Esophagus (tissue), 2 donors: ENCODE measurements around the gene HRH3. TPM values are rescaled to one million over a fixed set of nuclear protein-coding genes. Genes with fewer than 3 reads are reported as not detected.

ENCODE experiments used
- H3K27ac ChIP-seq, 2 donors: one replicate each; pipeline ENCODE4 v1.5.1; 2013; ENCODE audit warnings: low read depth in 2 of 2, mild to moderate bottlenecking in 2 of 2, inconsistent platforms in 1 of 2, low read length in 1 of 2, moderate library complexity in 1 of 2
- H3K27me3 ChIP-seq, 2 donors: one replicate each; pipeline ENCODE4 v1.6.1; 2013; ENCODE audit warnings: low read length in 2 of 2, control low read depth in 1 of 2, mild to moderate bottlenecking in 1 of 2; ENCODE audit not compliant: insufficient read depth in 2 of 2, control insufficient read depth in 1 of 2
- H3K36me3 ChIP-seq, 2 donors: one replicate each; pipeline ENCODE4 v1.6.1; 2013; ENCODE audit warnings: low read length in 1 of 2; ENCODE audit not compliant: control insufficient read depth in 2 of 2, insufficient read depth in 2 of 2
- H3K4me1 ChIP-seq, 2 donors: one replicate each; pipeline ENCODE4 v1.6.1; 2013; ENCODE audit warnings: low read length in 1 of 2; ENCODE audit not compliant: control insufficient read depth in 2 of 2, insufficient read depth in 2 of 2
- H3K4me3 ChIP-seq, 2 donors: one replicate each; pipeline ENCODE4 v1.5.1; 2013; ENCODE audit warnings: low read length in 2 of 2, mild to moderate bottlenecking in 2 of 2, low read depth in 1 of 2, moderate library complexity in 1 of 2
- H3K9me3 ChIP-seq, 2 donors: one replicate each; pipeline ENCODE4 v1.6.1; 2013; ENCODE audit warnings: mild to moderate bottlenecking in 2 of 2, low read depth in 1 of 2, low read length in 1 of 2, moderate library complexity in 1 of 2; ENCODE audit not compliant: control insufficient read depth in 2 of 2, insufficient read depth in 1 of 2
- WGBS, 2 donors: extraction: QIAGEN DNeasy Blood & Tissue Kit; methylation state at CpG; one replicate each; pipeline ENCODE4 v1.1.7; 2013; 5-methylcytosine and 5-hydroxymethylcytosine counted together
- polyA plus RNA-seq, 2 donors: library from polyadenylated mRNA; stranded (reverse); fragments of 200-250 nt; gene quantifications; one replicate each; pipeline ENCODE4 v1.2.3, GENCODE V29; 2013
- donor health status: healthy with polysubstance abuse.
- donor health status: Bipolar disorder and iron deficiency.

HRH3 gene
- polyA plus RNA-seq, 2 donors: 0.02 TPM; not detected in 1

DNA sequence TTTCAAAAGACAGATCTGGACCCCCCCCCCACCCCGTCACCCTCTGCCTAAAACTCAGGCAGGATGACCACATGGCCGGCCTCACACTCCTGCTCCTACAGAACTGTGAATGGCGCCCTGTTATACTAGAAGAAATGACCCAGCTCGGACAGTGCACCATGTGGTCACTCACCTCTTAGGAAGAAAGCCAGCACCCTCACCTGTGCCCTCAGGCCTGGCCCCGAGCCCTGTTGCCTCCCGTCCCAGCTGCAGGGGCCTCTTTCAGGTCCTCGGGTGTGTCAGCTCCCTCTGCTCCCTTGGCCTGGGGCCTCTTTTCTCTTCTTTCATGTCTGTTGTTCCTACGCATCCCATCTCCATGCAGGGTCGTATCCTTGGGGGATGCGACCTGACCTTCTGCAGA, 42.0 kb upstream of the HRH3 start:
- no peaks in the 10 kb centered on the region for H3K4me1 ChIP-seq

DNA sequence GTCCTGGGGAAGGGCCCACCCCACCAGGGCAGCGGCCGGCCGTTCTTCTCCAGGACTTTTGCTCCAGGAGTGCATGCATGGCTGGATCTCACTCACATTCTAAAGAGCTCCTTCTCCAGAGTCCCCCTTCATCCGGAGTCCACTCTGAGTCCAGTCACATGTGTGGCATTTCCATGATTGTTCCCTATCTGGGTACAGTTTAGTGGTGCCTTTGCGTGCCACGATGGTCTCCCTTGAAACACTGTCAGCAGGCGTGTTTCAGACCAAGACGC, 39.2 kb upstream of the HRH3 start:
- H3K4me3 ChIP-seq: no peak overlapping the region
- H3K27ac ChIP-seq: no peak overlapping the region
- peaks cover 0 to under 1% of the 10 kb centered on the region in 2 donors for H3K4me1 ChIP-seq
- peaks cover 14 to 60% of the 10 kb centered on the region in 2 donors for H3K36me3 ChIP-seq
- no peaks in the 10 kb centered on the region for H3K27me3 ChIP-seq
- WGBS, 2 donors: 91 to 93% methylated on average over 8 of the region's 8 CpGs
- no peaks in the 10 kb centered on the region for H3K9me3 ChIP-seq

More for the DNA sequence above, 42.0 kb upstream of the HRH3 start:
- no peaks in the 10 kb centered on the region for H3K27me3 ChIP-seq
- WGBS, 2 donors: 91 to 93% methylated on average over 10 of the region's 10 CpGs
- H3K36me3 ChIP-seq: peaks cover 15 to 64% of the 10 kb centered on the region in 2 donors
- no peaks in the 10 kb centered on the region for H3K9me3 ChIP-seq
- no peak overlapping the region for H3K27ac ChIP-seq
- H3K4me3 ChIP-seq: no peak overlapping the region

DNA sequence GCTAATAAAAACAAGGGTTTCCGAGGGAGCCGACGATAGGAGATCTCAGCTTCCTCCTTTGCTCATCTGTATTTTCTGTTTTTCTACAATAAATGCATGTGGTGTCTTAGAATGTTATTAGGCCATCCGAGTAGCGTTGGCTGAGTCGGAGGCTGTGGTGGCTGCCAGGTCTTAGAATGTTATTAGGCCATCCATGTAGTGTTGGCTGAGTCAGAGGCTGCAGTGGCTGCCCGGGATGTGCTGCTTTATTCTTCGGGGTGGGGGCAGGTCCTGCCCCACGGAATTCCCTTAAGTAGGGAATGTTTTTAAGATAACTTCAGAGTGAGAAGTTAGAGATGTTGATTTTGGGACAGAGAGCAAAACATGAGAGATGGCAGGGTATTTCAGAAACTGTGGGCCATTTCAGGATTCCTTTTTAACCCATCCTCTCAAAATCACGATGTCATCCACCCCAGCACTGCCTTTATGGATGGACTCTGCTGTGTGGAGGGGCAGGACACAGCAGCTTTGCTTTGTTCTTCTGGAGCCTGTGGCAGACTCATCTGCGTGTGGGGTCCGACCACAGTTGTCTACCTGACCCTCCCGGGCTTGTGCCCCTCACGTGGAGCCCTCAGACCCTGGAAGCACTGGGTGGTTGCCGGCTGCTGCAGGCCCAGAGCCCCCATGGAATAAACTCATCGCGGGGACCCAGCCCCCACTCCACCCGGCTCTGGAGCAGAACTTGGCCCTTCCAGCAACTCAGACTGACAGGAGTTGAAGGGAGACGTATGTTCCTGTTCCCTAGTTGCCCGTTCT, 38.6 kb upstream of the HRH3 start:
- H3K4me1 ChIP-seq: peaks cover 0 to 5% of the 10 kb centered on the region in 2 donors
- H3K9me3 ChIP-seq: no peaks in the 10 kb centered on the region
- no peak overlapping the region for H3K4me3 ChIP-seq
- 77 to 78% methylated on average over 20 of the region's 20 CpGs for WGBS, 2 donors
- peaks cover 11 to 58% of the 10 kb centered on the region in 2 donors for H3K36me3 ChIP-seq
- H3K27me3 ChIP-seq: no peaks in the 10 kb centered on the region
- peak overlapping the region in 1 of 2 donors; percentile 13 for H3K27ac ChIP-seq

DNA sequence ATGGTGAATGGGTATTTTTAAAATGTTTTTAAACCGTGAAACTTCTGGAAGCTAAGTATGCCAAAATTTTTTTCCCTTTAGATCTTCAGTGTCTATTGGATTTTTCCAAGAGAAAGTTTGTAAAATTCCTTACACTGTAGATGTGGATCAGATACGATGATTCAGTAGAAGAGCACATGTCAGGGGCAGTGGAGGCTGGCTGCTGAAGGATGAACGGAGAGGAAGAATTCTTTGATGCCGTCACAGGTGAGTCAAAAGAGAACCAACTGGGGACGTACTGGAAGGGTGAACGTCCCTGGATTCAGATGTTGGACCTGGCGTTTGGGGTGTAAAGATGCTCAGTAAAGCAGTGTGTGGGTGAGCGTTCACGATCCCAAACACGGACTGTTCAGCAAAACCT, 35.9 kb upstream of the HRH3 start:
- no peaks in the 10 kb centered on the region for H3K9me3 ChIP-seq
- H3K36me3 ChIP-seq: peaks cover 3 to 42% of the 10 kb centered on the region in 2 donors
- peaks cover 0 to 5% of the 10 kb centered on the region in 2 donors for H3K4me1 ChIP-seq
- H3K4me3 ChIP-seq: no peak overlapping the region
- H3K27me3 ChIP-seq: no peaks in the 10 kb centered on the region
- WGBS, 2 donors: 95% methylated on average over 10 of the region's 10 CpGs
- no peak overlapping the region for H3K27ac ChIP-seq

DNA sequence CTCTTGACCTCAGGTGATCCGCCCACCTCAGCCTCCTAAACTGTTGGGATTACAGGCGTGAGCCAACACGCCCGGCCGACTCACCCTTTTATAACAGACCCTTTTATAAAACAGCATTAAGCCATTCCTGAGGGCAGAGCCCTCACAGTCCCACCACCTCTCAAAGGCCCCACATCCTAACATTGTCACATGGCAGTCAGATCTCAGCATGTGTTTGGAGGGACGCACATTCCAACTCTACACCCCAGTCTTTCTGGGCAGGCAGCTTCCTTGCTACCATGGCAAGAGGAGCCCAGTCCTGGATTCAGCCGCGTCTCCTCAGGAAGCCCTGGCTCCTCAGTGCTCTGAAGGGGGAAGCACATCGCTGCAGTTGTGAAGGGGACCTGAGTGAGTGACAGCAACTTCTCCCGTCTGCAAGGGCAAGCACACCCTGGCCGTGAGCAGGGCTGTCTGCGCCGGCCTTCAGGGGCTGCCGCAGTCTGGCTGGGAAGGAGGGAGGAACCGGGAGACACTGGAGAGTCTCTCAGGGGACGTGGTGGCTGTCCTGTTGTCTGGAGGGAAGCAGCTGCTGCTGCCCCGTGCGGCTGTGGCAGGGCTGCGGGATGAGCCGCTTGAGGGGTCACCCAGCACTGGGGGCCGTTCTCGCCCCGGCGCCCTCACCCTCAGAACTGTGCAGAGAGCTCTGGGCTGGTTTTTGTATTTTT, 34.1 kb upstream of the HRH3 start:
- Histone ChIP-seq H3K9me3 (no peaks in the 10 kb centered on the region), H3K27me3 (no peaks in the 10 kb centered on the region), H3K27ac (no peak overlapping the region), H3K36me3 (peaks cover 0 to 31% of the 10 kb centered on the region in 2 donors), H3K4me3 (no peak overlapping the region), H3K4me1 (peaks cover 3 to 11% of the 10 kb centered on the region in 2 donors)
- 75 to 81% methylated on average over 24 of the region's 24 CpGs for WGBS, 2 donors

DNA sequence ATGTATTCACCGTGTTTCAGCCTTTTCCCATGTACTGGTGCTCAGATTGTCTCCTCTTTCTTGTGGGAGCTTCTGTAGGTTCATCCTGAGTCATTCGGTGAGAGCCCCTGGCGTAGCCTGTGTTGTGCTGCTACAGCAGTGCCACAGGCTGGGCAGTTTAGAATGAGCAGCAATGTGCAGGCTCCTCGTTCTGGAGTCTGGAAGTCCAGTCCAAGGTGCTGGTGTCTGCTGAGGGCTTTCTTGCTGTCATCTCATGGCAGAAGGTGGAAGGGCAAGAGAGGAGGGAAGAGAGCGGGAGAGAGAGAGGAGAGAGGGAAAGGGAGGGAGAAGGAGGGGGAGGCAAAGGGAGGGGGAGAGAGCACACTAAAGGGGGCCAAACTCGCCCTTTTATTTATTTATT, 33.3 kb upstream of the HRH3 start:
- Histone ChIP-seq H3K36me3 (peaks cover 0 to 24% of the 10 kb centered on the region in 2 donors), H3K27me3 (no peaks in the 10 kb centered on the region), H3K4me3 (no peak overlapping the region)

DNA sequence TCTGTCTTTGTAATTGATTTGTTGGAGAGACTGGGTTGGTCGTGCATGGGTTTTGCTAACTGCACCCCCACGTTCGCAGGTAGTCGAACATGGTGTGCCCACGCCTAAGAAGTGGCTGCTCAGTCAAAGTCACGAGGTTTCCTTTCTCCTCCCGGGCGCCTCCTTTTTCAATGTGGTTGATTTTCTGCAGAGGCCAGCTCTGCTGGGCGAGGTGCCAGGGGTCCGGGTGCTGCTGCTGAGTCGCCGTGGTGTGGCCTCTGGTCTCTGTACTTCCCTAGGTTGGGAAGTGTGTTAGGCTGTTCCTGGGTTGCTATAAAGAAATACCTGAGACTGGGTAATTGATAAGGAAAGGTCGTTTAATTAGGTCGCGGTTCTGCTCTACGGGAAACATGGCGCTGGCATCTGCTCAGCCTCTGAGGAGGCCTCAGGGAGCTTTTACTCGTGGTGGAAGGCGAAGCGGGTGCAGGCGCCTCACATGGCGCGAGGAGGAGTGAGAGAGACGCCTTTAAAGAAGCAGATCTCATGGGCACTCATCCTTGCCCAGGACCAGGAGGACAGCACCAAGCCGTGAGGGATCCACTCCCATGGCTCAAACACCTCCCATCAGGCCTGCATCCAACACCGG, 32.4 kb upstream of the HRH3 start:
- H3K4me1 ChIP-seq: peaks cover 3 to 11% of the 10 kb centered on the region in 2 donors
- H3K36me3 ChIP-seq: peaks cover 0 to 21% of the 10 kb centered on the region in 2 donors
- 85 to 90% methylated on average over 26 of the region's 26 CpGs for WGBS, 2 donors
- H3K27ac ChIP-seq: no peak overlapping the region
- H3K4me3 ChIP-seq: no peak overlapping the region
- no peaks in the 10 kb centered on the region for H3K9me3 ChIP-seq
- H3K27me3 ChIP-seq: no peaks in the 10 kb centered on the region

More for the DNA sequence above, 33.3 kb upstream of the HRH3 start:
- whole genome bisulfite sequencing, 2 donors: 78 to 87% methylated on average over 6 of the region's 6 CpGs
- Histone ChIP-seq H3K4me1 (peaks cover 3 to 11% of the 10 kb centered on the region in 2 donors), H3K27ac (no peak overlapping the region), H3K9me3 (no peaks in the 10 kb centered on the region)

DNA sequence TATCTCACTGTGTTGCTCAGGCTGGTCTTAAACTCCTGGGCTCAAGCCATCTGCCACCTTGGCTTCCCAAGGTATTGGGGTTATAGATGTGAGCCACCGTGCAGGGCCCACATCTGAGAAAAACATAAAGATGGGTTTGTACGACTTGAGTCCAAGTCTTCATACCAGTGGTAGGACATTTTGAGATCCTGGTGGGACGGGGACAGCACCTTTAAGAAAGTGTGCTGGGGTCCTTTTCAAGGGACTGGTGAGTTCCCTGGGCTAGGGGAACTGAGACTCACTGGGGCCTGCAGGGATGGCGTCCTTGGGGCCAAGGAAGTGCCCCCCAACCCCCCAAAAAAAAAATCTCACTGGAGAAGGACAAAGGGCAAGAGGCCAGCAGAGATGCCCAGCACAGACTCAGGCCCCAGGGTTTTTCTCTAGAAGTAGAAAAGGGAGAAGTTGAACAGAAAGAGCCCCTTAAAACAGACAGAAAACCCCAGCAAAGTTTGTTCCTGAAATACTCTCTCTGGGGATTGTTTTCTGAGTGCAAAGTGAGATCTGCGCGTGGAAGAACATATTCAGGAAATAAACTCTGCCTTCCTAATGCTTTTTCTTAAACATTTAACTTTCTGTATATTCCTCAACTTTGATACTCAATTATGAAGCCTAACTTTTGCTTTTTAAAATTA, 28.9 kb upstream of the HRH3 start:
- H3K4me3 ChIP-seq: no peak overlapping the region
- H3K36me3 ChIP-seq: peaks cover 0 to 21% of the 10 kb centered on the region in 2 donors
- WGBS, 2 donors: 85 to 86% methylated on average over 6 of the region's 6 CpGs
- H3K27me3 ChIP-seq: no peaks in the 10 kb centered on the region
- H3K9me3 ChIP-seq: no peaks in the 10 kb centered on the region
- no peak overlapping the region for H3K27ac ChIP-seq
- peaks cover 12 to 27% of the 10 kb centered on the region in 2 donors for H3K4me1 ChIP-seq

DNA sequence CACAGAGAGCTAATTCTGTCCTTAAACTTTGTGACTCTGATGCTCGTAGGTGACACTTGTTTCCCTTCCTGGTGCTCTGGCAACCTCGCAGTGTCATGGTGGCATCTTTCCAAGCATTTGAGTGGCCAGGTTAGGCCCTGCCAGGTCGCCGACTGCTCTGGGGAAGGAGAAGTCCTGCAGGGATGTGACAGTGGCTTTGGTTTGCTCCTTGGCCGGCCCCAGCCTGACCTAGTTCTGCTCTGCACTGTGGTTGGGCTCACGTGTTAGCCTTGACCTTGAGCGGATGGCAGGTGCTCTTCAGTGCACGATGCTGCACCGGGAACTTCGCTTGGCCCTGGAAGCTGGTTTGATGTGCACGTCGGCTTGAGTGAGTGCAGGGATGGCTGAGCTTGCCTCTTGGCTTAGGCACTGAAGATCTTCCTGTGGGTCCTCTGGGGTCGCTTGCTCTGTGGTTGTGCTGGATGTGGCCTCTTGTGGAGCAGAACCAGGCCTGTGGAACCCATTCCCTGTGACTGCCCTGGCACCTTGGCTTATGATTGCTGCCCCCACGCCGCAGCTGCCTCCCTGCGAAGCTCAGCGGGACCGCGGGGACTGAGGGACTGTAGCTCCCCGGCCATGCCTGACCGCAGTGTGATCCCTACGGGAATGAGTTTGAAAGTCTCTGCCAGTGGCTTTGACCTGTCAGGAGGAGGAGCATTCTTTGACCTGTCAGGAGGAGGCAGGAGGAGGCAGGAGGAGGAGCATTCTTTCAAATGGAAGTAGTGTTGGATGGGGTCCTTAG, 27.0 kb upstream of the HRH3 start:
- no peaks in the 10 kb centered on the region for H3K9me3 ChIP-seq
- WGBS, 2 donors: 69 to 81% methylated on average over 22 of the region's 22 CpGs
- peaks cover 14 to 35% of the 10 kb centered on the region in 2 donors for H3K4me1 ChIP-seq
- no peak overlapping the region for H3K4me3 ChIP-seq
- peaks cover 0 to 23% of the 10 kb centered on the region in 2 donors for H3K36me3 ChIP-seq
- peak overlapping the region in 1 of 2 donors; percentile 29 for H3K27ac ChIP-seq
- no peaks in the 10 kb centered on the region for H3K27me3 ChIP-seq
